Stimulated activated naive CD4-positive, alpha-beta T cell (primary cell): Measurements from ENCODE around the gene GIGYF2.

ENCODE experiments used
- DNase-seq, 6 experiments: peaks; one replicate each; lab custom pipeline; 2025; lab: John Stamatoyannopoulos, UW

Gene GIGYF2

GRCh38 chr2:232879618-232880494, 182.7 kb downstream of the GIGYF2 start:
- no peak for DNase-seq

GRCh38 chr2:232880764-232881351, 183.7 kb downstream of the GIGYF2 start:
- no peak for DNase-seq

- no peak for DNase-seq
These were observed 185.0 kb downstream of the GIGYF2 start for GRCh38 chr2:232882085-232882484.

- no peak for DNase-seq
These were observed 185.5 kb downstream of the GIGYF2 start for GRCh38 chr2:232882505-232883115.

- DNase-seq = no peak
These were observed 186.1 kb downstream of the GIGYF2 start for GRCh38 chr2:232883116-232883721.

GRCh38 chr2:232884001-232884421, 186.9 kb downstream of the GIGYF2 start:
- no peak for DNase-seq

- no peak for DNase-seq
These were observed 187.6 kb downstream of the GIGYF2 start for GRCh38 chr2:232884549-232885263.

- no peak for DNase-seq
These were observed 188.3 kb downstream of the GIGYF2 start for GRCh38 chr2:232885264-232885961.

- no peak for DNase-seq
These were observed 189.0 kb downstream of the GIGYF2 start for GRCh38 chr2:232886176-232886575.

GRCh38 chr2:232886632-232887031, 189.5 kb downstream of the GIGYF2 start:
- DNase-seq = no peak

GRCh38 chr2:232887171-232887850, 190.2 kb downstream of the GIGYF2 start:
- DNase-seq = no peak

- no peak for DNase-seq
These were observed 191.1 kb downstream of the GIGYF2 start for GRCh38 chr2:232888099-232888836.

- DNase-seq = no peak
These were observed 191.9 kb downstream of the GIGYF2 start for GRCh38 chr2:232888839-232889529.

- no peak for DNase-seq
These were observed 192.8 kb downstream of the GIGYF2 start for GRCh38 chr2:232889876-232890401.

- no peak for DNase-seq
These were observed 193.4 kb downstream of the GIGYF2 start for GRCh38 chr2:232890536-232890895.

- no peak for DNase-seq
These were observed 193.9 kb downstream of the GIGYF2 start for GRCh38 chr2:232890896-232891601.

GRCh38 chr2:232891621-232892071, 194.5 kb downstream of the GIGYF2 start:
- DNase-seq = no peak

- no peak for DNase-seq
These were observed 195.1 kb downstream of the GIGYF2 start for GRCh38 chr2:232892221-232892620.
